Activated CD4-positive, alpha-beta T cell treated with anti-CD3 and anti-CD28 coated beads for 4 hours (primary cell): ENCODE measurements around the gene CFAP221.
A peak's percentile ranks its signal among the peaks of the same experiment; 100 is the strongest.
"Not testable (repeated sequence)": the region's sequence is repeated elsewhere in the genome, so short reads cannot be mapped to it uniquely, and the experiment has no call there.

ENCODE experiments used
- DNase-seq, 2 donors: peaks; one replicate each; pipeline ENCODE4 v3.0.0-alpha.2; 2020

The CFAP221 gene

DNA sequence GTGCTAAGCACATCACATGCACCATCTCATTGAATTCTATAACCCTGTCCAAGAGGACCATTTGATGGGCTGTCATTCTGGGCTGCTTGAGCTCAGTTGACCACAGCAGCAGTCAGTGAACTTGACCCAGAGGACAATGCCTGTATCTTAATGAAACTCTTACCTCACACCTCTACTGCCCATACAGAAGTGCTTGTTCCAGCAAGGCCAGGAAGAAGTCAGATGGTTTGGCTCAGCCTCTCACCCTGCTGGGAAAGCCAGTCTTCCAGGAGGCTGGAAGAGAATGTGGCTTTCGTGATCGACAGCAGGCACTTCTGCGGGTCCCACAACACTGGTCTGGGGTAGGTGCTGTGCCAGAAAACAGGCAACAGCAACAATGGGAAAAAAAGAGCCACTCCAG, 47.3 kb downstream of the CFAP221 start:
- DNase-seq = no peak

- DNase-seq = no peak
Measured at GRCh38 chr2:119592436-119592835, 48.2 kb downstream of the CFAP221 start.

DNA sequence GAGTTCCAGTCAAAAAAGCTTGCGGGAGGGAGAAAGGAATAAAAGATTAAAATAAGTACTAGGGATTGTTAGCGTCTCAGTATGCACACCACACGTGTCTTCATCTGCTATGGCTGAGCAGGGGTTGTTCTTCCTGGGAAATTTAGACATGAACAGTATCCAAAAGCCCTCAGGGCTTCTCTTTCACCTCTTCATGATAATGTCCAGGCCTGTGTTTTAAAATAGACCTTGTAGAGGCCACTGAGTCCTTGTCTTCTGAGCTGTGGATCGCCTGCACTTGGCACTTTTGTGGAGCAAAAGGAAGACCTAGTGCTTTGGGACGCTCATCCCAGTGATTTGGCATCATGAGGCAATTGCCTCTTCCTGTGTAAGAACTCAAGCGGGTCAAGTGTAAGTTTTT, 52.4 kb downstream of the CFAP221 start:
- DNase-seq = no peak

DNA sequence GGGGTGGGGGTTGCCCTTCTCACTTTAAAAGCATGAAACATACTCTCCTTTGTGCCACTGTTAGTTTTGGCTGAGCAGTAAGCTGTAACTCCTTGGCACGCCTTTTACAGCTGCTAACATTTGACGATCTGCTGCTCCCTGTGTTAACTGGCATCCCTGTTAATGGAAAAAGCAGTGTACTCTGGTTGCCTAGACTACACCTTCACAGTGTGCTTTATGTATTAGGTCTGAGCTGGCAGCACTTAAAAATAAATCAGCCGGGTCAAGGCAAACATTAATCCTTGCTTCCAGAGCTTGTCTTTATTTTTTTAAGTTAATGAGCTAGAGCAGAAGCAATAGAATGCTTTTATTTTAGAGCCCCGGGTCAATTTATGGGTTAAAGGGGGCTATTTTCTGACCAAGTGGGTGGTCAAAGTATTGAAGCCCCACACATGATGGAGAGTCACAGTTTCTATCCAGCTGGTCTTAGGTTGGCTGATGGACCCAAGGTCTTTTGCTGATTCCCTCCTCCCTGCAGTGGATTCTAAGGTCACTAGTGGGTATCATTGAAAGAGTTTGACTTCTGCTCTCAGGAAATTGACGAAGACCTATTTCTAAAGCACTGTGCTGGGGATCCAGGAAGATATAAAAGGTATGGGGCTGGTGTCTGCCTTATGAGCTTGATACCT, 54.5 kb downstream of the CFAP221 start:
- no peak for DNase-seq

GRCh38 chr2:119599384-119599783, 55.1 kb downstream of the CFAP221 start:
- DNase-seq = no peak

- DNase-seq = no peak
Measured at GRCh38 chr2:119605096-119605495, 60.8 kb downstream of the CFAP221 start.

- DNase-seq = no peak
Measured at GRCh38 chr2:119606674-119607073, 62.4 kb downstream of the CFAP221 start.

- DNase-seq = no peak
Measured at GRCh38 chr2:119608553-119608952, 64.3 kb downstream of the CFAP221 start.

DNA sequence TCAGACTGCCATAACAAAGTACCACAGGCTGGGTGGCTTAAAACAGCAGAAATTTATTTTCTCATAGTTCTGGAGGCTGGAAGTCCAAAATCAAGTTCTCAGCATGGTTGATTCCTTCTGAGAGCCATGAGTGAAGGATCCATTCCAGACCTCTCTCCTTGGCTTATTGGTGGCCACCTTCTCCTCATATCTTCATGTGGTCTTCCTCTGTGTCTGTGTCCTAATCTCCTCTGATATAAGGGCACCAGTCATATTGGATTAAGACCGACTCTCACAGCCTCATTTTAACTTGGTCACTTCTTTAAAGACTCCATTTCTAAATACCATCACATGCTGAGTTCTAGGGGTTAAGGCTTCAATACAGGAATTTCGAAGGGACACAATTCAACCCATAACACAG, 65.1 kb downstream of the CFAP221 start:
- DNase-seq = no peak

GRCh38 chr2:119614140-119614539, 69.9 kb downstream of the CFAP221 start:
- DNase-seq = not testable (repeated sequence)

DNA sequence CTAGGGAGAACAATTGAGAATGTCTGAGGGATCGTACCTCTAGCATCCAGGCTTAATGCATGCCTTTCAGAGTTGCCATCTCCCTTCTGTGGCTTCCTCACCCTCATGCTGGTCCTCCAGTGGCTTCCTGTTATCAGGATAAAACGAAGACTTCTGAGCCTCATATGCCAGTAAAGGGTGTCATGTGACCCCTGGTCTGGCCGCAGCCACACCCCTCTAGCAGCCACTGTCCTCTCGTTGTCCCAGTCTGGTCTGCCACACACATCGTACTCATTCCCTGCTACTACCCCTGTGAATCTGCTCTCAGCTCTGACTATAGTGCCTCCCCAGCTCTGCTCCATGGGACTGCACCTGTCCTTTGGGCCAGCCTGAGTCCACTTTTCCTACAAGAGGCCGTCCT, 72.2 kb downstream of the CFAP221 start:
- no peak for DNase-seq

DNA sequence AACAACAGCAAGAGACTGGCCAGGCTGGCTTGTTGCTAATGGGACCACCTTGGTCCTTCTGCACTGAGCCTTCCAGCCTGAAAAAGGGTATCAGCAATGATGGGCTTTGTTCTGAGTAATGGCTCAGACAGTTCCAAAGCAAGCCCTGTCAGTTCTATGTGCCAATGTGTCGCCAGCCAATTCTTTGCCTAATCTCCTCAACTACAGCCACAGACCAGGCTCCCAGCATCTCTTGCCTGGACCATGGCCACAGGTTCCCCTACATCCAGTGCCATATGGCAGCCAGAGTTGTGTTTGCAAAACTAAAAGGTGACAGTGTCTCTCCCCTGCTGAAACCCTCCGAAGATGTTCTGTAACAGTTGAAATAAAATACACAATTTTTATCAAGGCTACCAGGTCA, 73.2 kb downstream of the CFAP221 start:
- DNase-seq = no peak

DNA sequence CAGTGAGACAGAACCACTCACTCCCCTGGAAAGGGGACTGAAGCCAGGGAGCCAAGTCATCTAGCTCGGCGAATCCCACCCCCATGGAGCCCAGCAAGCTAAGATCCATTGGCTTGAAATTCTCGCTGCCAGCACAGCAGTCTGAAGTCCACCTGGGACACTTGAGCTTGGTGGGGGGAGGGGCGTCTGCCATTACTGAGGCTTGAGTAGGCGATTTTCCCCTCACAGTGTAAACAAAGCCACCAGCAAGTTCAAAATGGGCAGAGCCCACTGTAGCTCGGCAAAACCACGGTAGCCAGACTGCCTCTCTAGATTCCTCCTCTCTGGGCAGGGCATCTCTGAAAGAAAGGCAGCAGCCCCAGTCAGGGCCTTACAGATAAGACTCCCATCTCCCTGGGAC, 74.5 kb downstream of the CFAP221 start:
- DNase-seq = not testable (repeated sequence)

DNA sequence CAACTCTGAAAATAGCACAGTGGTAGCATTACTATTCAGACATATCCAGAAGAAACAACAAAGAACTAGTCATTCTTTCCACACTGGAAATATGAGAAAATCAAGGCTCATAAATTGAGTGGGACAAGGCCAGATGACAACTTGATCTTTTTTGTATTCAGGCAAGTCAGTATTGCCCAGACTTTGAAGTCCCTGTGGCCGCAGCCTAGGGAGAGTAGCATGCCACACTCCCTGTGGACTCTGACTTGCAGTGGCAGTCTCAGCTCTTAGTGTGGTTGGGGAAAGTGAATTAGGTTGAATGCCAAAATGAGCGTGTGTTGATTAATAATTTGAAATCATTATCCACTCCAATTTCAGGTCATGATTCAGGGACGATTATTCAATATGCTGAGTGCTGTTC, 81.0 kb downstream of the CFAP221 start:
- DNase-seq = no peak

DNA sequence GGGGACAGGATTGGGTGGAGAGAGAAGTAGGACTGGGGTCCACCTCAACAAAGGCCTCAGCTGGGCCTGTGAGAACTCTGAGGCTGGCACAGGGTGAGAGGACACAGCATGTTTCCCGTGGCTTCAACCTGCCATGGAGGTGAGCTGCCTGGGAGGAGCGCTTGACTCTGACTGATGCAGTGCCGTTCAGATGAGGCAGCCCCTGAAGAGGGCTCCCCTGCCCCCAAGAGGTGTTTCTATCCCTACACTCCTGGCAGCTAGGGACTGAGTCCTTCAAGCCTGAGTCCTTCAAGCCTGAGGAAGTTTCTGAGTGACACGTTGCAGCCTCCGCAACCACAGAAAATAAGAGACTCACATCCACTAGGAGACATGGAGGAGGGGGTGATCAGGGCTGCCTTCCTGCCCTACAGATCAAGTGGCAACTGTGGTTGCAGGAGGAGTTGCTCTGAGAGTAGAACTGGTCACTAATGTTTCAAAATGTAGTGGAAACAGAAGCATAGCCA, 85.1 kb downstream of the CFAP221 start:
- no peak for DNase-seq

GRCh38 chr2:119630121-119630520, 85.9 kb downstream of the CFAP221 start:
- no peak for DNase-seq

DNA sequence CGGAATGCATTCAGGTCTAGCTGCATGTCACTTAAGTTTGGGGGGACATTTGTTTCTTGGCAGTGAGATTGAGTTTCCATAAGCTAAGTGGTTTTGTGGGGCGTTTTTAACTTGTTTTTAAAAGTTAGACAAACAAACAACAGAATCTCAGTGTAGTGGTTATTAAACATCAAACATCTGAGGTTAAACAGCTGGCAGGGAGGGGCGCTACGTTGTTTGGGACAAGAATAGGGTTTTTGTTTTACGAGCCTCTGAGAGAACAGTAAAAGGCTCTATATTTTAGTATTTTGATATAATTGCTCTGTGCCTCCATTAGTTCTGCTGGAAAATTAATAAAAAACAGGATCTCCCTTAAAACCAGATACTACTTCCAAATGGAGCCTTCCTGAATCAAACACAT, 93.1 kb downstream of the CFAP221 start:
- no peak for DNase-seq

DNA sequence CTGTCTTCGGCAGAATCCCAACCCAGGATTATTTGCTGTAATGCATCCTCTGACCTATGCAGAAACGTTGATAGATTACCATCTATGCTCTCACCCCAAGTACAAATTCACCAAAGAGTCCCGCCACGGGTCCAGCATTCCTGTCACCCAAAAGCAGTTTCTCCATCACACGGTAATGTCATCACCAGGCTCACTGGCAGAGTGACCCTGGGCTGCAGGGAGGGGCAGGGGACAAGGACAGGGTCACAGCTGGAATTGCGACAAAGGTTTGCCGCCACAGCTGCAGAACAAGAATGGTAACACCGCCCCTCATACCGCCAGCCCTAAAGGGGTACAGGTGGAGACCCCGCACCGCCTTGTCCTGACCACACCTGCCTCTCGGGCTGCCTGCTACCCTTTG, 94.0 kb downstream of the CFAP221 start:
- no peak for DNase-seq

DNA sequence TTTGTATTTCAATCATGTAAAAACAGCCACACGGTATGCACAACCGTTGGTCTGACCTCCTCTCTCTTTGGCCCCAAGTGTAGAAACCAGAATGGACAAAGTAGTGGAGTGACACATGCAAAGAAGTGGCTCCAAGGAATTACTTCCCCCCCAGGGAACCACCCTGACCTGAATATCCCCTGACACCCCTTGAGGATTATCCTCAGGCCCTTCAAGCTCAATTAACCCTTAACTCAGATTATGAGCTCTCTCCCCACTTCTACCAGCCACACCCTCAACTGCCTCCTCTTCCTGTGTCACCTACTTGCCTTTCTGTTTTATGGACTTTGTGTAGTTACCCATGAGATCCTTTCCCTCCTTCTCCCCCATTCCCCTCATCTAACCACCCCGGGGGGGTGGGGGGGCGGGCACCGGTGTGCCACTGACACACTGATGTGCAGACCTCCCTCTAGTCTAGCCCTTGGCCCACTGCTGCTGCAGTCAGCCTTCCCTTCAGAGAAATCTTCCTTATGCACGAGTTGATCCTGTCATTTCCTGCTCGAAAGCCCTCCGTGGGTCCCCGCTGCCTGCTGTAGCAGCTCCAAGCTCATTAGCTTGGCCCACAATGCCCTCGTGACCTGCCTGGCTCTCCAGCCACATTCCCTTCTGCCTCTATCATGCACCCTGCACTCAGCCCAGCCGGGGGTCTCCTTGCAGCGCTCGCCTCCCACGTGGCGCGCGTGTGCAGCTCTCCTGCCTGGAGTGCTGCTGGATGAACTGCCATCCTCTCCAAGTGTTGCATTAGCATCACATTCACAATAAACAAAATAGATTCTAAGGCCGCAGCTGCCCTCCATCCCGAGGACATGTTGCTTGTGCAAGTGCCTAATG, 94.7 kb downstream of the CFAP221 start:
- no peak for DNase-seq

DNA sequence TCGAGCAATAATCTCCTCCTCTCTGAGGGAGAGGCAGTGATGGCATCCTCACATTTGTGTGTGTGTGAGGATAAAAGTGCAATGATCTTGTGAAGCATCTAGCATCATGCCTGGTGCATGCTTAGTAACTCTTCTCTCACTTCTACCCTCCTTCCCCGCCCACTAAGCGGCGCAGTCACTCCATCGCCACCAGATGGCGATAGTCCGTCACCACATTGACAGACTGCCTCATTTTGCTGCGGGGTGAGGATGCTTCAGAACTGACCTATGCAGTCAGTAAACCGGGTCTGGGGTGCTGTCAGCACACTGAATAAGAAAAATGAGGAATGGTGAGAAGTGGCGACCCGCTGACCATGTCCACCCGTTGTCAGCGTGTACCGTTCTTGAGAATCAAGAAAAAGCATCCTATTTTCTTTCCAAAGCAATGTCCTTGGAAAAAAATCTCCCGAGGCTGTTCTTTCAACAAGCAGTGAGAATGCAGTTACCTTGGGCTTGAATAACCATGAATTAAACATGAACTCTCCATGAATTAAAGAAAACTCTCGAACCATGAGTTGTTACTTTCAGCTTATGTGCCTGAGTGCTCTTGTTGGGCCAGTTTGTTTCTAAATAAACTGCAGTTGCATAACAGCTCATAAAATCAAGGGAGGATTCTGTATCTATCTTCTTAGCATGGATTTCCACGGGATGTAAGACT, 97.5 kb downstream of the CFAP221 start:
- DNase-seq = peak; percentile 61 to 73

- no peak for DNase-seq
Measured at GRCh38 chr2:119644186-119644585, 99.9 kb downstream of the CFAP221 start.

DNA sequence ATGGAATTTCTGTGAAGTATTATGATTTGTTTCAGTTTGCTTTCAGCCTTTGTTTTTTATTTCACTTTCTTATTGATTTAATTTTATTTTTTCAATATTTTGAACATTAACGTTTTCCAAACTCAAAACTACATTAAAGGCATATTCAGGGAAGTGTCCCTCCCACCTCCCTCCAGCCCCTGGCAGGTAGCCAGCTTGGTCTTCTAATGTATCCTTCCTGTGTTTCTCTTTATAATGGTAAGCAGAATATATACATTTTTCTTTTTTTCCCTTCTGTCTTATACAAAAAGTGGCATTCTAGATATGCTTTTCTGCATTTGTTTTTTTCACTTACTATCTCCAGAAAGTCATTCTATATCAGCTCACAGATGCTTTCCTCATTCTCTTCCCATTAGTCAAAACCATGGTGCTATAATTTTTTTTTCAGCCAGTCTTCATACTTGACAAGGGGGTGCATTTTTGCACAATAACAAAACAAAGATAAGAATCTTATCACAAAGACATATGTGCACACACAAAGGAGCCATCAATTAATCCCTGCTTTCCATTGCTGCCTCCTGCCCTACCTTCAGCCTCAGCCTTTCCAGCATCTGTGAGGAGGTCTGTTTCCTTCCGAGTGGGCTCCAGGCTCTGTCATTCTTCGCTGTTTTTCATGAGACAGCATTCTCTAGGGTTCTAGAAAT, 101.1 kb downstream of the CFAP221 start:
- no peak for DNase-seq

- no peak for DNase-seq
Measured at GRCh38 chr2:119646149-119646548, 101.9 kb downstream of the CFAP221 start.
